ENCODE measurements around the gene FRMD4A.

The FRMD4A gene

DNA sequence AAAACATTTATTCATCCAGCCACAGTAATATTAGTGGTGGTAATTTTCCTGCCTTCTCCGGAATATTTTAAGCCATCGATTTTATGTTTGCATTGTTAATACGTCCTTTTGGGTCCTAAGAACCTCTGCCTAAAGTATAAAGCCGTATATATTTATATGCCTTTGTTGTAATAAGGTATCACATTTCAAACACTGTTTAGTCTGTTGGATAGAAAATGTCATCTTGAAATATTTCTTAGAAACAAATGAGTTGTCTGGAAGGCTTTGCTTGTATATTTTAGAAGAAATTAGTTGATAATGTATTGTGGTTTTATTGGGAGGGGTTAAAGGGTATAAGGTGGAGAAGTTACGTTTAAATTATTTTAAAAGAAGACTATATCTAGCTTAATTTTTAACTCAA lies 732.8 kb downstream of the FRMD4A start:
- no peak for DNase-seq (ENCODE audit: low read depth)

DNA sequence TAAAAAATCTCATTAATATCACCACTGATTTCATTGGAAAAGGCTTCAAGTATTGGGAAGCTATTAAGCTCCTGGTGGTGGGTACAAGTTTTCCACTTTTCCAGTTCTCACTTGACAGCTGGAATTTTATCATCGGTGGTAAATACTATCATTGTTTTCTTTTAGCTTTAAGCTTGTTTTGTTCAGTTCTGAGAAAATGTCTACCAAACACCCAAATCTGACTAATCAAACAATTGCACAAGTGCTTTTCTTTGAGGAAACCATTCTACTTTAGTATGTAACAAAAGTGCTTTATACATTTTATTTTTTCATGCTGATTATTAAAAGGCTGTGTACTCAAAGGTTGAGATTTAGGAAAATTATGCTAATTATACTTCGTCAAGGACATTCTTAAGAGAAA lies 736.1 kb downstream of the FRMD4A start:
- no peak for DNase-seq (ENCODE audit: low read depth)

All from stromal cell of bone marrow (primary cell).